ENCODE measurements around the gene FTO.

The FTO gene

DNA sequence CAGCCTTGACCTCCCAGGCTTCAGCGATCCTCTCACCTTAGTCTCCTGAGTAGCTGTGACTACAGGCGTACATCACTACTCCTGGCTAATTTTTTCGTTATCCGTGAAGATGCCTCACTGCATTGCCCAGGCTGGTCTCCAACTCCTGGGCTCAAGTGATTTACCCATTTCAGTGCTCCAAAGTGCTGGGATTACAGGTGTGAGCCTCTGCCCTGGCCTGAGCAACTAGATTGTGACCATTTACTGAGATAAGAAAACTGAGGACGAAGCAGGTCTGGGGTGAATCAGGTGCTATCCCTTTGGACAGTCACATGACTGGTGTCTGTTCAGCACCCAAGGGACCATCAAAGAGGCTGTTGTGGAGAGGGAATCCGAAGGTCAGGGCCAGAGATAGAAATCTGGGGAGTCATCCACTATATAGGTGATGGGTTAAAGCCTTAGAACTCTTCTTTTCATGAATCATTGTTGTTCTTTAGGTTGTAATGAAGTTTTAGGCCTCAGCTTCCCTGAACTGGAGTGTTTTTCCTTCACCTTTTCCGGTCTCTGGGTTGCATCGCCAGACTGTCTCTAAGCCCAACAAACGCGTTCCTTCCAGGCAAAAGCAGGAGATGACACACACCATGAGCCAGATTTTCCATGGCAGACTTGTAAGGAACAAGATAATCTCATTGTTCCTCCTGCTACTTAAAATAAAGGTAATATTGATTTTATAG, 62.5 kb downstream of the FTO start:
- POLR2A ChIA-PET (ENCODE audit: low non-redundant PET) = no interaction called here
- TF ChIP-seq, protein P1, sequence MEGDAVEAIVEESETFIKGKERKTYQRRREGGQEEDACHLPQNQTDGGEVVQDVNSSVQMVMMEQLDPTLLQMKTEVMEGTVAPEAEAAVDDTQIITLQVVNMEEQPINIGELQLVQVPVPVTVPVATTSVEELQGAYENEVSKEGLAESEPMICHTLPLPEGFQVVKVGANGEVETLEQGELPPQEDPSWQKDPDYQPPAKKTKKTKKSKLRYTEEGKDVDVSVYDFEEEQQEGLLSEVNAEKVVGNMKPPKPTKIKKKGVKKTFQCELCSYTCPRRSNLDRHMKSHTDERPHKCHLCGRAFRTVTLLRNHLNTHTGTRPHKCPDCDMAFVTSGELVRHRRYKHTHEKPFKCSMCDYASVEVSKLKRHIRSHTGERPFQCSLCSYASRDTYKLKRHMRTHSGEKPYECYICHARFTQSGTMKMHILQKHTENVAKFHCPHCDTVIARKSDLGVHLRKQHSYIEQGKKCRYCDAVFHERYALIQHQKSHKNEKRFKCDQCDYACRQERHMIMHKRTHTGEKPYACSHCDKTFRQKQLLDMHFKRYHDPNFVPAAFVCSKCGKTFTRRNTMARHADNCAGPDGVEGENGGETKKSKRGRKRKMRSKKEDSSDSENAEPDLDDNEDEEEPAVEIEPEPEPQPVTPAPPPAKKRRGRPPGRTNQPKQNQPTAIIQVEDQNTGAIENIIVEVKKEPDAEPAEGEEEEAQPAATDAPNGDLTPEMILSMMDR (conservative IDR thresholded peaks at IDR 0.05; ENCODE audit: low read depth) = no peak
- DNase-seq (ENCODE audit: low spot score) = no peak
- CTCF ChIA-PET = no interaction called here
- no peak overlapping the region for H3K27ac ChIP-seq

DNA sequence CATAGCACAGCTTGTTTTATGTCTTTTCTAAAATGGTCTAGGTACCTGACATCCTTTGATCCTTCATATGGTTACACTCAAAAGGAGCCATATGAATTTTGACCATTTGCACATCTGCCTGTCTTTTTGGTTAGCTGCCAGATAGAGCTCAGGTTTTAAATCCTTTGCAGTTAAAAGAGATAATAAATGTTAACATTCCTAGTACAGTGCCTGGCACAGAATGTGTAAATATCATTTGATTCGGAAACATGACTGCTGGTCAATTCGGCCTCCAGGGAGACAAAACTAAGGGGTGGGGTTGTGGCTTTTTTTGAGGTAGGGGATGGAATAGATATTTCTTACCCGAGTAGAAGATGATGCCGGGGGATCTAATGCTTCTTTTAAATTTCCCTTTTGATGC, 64.2 kb downstream of the FTO start:
- TF ChIP-seq, protein P1 (conservative IDR thresholded peaks at IDR 0.05; ENCODE audit: low read depth) = no peak
- DNase-seq (ENCODE audit: low spot score) = no peak
- CTCF ChIA-PET = interaction anchor here (0.5 to 0.7 kb wide), 4 partner anchors 123 to 1188 kb away, joined by 3 to 6 read pairs (median 4); no protein-coding TSS in a partner anchor
- H3K27ac ChIP-seq = no peak overlapping the region
- POLR2A ChIA-PET (ENCODE audit: low non-redundant PET) = no interaction called here

DNA sequence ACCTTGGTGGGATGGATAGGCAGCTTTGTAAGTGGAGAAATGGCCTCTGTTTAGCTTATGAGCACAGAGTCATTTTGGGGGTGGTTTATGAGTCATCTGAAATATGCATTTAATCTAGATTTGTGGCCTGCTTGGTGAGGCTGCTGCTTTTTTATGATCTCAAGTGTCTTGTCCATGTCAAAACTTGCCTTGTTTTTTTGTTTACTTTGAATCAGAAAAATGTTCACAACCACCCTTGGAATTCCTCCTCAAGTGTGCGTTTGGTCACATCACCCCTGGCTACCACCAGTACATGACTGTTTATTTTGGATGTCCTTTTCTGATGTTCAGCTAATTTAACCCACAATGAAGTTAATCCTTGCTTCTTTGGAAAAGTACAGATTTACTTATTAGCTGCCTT, 64.6 kb downstream of the FTO start:
- no peak overlapping the region for H3K27ac ChIP-seq
- POLR2A ChIA-PET (ENCODE audit: low non-redundant PET) = no interaction called here
- TF ChIP-seq, protein P1 (conservative IDR thresholded peaks at IDR 0.05; ENCODE audit: low read depth) = no peak
- CTCF ChIA-PET = interaction anchor here (0.6 to 0.9 kb wide), 4 partner anchors 26 to 297 kb away, joined by 3 to 6 read pairs (median 3); no protein-coding TSS in a partner anchor
- peak; percentile 83 for DNase-seq (ENCODE audit: low spot score)

DNA sequence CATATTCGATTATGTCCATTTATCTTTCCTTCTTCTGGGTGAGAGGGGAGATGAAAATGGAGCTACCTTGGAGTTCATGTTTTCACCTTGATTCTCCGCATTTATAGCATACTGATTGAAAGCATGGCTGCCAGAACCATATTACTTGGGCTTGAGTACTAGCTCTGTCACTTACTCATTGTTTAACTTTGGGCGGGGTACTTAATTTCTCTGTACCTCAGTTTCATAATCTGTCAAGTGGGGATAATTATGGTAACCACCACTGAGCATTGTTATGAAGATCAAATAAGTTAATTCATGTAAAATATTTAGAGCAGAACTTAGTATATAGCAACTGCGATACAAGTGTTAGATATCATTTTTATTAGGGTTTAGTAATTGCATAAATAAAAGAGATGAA, 65.2 kb downstream of the FTO start:
- no peak overlapping the region for H3K27ac ChIP-seq
- CTCF ChIA-PET = interaction anchor here (0.9 to 1.1 kb wide), 3 partner anchors 12 to 123 kb away, joined by 3 read pairs; no protein-coding TSS in a partner anchor
- POLR2A ChIA-PET (ENCODE audit: low non-redundant PET) = no interaction called here
- TF ChIP-seq, protein P1 (conservative IDR thresholded peaks at IDR 0.05; ENCODE audit: low read depth) = no peak
- no peak for DNase-seq (ENCODE audit: low spot score)

DNA sequence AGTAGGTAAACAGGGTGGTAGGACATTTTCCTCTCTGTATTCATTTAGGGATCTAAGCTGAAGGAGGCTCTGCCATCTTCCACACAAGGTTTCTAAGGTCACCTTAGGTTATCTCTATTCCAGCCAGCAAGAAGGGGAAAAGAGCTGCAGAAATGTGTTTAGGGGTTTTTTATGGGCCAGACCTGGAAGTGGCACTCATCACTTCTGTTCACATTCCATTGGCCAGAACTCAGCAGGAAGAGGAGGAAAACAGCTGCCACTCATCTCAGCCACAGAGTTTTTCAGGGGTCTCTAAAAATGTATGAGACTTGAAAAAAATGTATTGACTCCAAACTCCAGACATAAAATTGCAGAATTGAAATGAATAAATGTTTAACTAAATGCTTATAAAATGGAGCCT, 65.8 kb downstream of the FTO start:
- TF ChIP-seq, protein P1 (conservative IDR thresholded peaks at IDR 0.05; ENCODE audit: low read depth) = no peak
- ChIA-PET CTCF (interaction anchor here (1.1 kb wide), 2 partner anchors 13 to 122 kb away, joined by 3 read pairs; no protein-coding TSS in a partner anchor), POLR2A (ENCODE audit: low non-redundant PET) (no interaction called here)
- H3K27ac ChIP-seq = no peak overlapping the region
- DNase-seq (ENCODE audit: low spot score) = no peak

DNA sequence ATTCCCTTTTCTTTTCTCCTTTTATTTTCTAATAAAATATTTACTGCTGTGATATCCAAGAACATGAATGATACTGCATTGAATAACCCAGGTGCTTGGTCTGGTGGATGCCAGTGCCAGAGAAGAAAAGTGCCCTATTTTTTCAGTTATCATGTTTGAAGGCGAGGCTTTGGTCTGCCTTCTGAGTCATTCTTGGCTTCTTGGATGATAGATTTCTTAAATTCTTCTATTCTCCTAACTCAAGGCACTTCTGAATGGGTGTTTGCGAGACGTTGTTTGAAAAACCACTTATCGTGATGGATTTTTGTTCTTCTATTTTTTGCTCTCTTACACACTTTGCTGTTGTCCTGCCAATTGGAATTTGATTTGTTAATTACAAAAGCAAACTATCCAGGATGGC, 66.7 kb downstream of the FTO start:
- DNase-seq (ENCODE audit: low spot score) = no peak
- no peak overlapping the region for H3K27ac ChIP-seq
- POLR2A ChIA-PET (ENCODE audit: low non-redundant PET) = no interaction called here
- CTCF ChIA-PET = no interaction called here
- TF ChIP-seq, protein P1 (conservative IDR thresholded peaks at IDR 0.05; ENCODE audit: low read depth) = no peak

Data from RWPE1 (cell line).